MG63 (cell line): ENCODE data around the gene CDH4. TPM values are rescaled to one million over a fixed set of nuclear protein-coding genes. Genes with fewer than 3 reads are reported as not detected.

Experiments used
- DNase-seq: peaks from one replicate; pipeline ENCODE4 v3.0.0-alpha.2; 2020
- H3K27me3 ChIP-seq: fragments of 250-450 bp; sonication (Bioruptor Pico); 2 replicates; pipeline ENCODE4 v1.5.1; 2020; ENCODE audit warnings: mild to moderate bottlenecking, moderate library complexity
- H3K36me3 ChIP-seq: fragments of 250-450 bp; sonication (Bioruptor Pico); 2 replicates; pipeline ENCODE4 v1.5.1; 2020; ENCODE audit warnings: mild to moderate bottlenecking, moderate library complexity
- H3K4me3 ChIP-seq: fragments of 250-450 bp; sonication (Bioruptor Pico); 2 replicates; pipeline ENCODE4 v1.5.1; 2020; ENCODE audit warnings: mild to moderate bottlenecking, moderate library complexity
- H3K9me3 ChIP-seq: fragments of 250-450 bp; sonication (Bioruptor Pico); 2 replicates; pipeline ENCODE4 v1.5.1; 2020; ENCODE audit warnings: mild to moderate bottlenecking, moderate library complexity
- total RNA-seq: library from RNA; depleted of rRNA; stranded (reverse); fragments of >200 nt; shearing (Covaris generic); gene quantifications from 2 replicates; pipeline ENCODE4 v1.2.3, GENCODE V29; 2014; ENCODE audit warnings: low replicate concordance

CDH4 gene
- total RNA-seq, 1 experiment from 2014 or later: not detected

- Histone ChIP-seq H3K36me3 (no peaks in the 10 kb centered on the region), H3K4me3 (no peak overlapping the region), H3K9me3 (no peaks in the 10 kb centered on the region), H3K27me3 (peaks cover 32% of the 10 kb centered on the region)
- no peak for DNase-seq
Measured at GRCh38 chr20:61325718-61326117, 73.7 kb downstream of the CDH4 start.

GRCh38 chr20:61328911-61329558 is 77.0 kb downstream of the CDH4 start:
- H3K4me3 ChIP-seq: no peak overlapping the region
- no peaks in the 10 kb centered on the region for H3K36me3 ChIP-seq
- no peak for DNase-seq
- peaks cover 32% of the 10 kb centered on the region for H3K27me3 ChIP-seq
- no peaks in the 10 kb centered on the region for H3K9me3 ChIP-seq

- Histone ChIP-seq H3K9me3 (no peaks in the 10 kb centered on the region), H3K27me3 (peaks cover 27% of the 10 kb centered on the region), H3K4me3 (no peak overlapping the region), H3K36me3 (no peaks in the 10 kb centered on the region)
- no peak for DNase-seq
Measured at GRCh38 chr20:61330441-61330840, 78.4 kb downstream of the CDH4 start.

- Histone ChIP-seq H3K9me3 (no peaks in the 10 kb centered on the region), H3K4me3 (no peak overlapping the region), H3K36me3 (no peaks in the 10 kb centered on the region), H3K27me3 (peaks cover 19% of the 10 kb centered on the region; the same call in 1 of the 2 replicates)
- DNase-seq: no peak
Measured at GRCh38 chr20:61331543-61331942, 79.5 kb downstream of the CDH4 start.

- no peak for DNase-seq
- H3K9me3 ChIP-seq: no peaks in the 10 kb centered on the region
- H3K4me3 ChIP-seq: no peak overlapping the region
- H3K36me3 ChIP-seq: no peaks in the 10 kb centered on the region
- H3K27me3 ChIP-seq: peaks cover 14% of the 10 kb centered on the region; the same call in 1 of the 2 replicates
Measured at GRCh38 chr20:61332016-61332975, 80.2 kb downstream of the CDH4 start.

- H3K27me3 ChIP-seq: peaks cover 5% of the 10 kb centered on the region
- H3K36me3 ChIP-seq: no peaks in the 10 kb centered on the region
- H3K4me3 ChIP-seq: no peak overlapping the region
- no peak for DNase-seq
- H3K9me3 ChIP-seq: no peaks in the 10 kb centered on the region
Measured at GRCh38 chr20:61333484-61334108, 81.5 kb downstream of the CDH4 start.

- Histone ChIP-seq H3K36me3 (no peaks in the 10 kb centered on the region), H3K27me3 (peaks cover 18% of the 10 kb centered on the region), H3K4me3 (no peak overlapping the region), H3K9me3 (no peaks in the 10 kb centered on the region)
- no peak for DNase-seq
Measured at GRCh38 chr20:61340157-61340556, 88.1 kb downstream of the CDH4 start.

- H3K27me3 ChIP-seq: peaks cover 28% of the 10 kb centered on the region
Measured at GRCh38 chr20:61341605-61342004, 89.5 kb downstream of the CDH4 start.

GRCh38 chr20:61343934-61344333 is 91.9 kb downstream of the CDH4 start:
- Histone ChIP-seq H3K27me3 (peaks cover 45% of the 10 kb centered on the region), H3K36me3 (no peaks in the 10 kb centered on the region), H3K4me3 (no peak overlapping the region), H3K9me3 (no peaks in the 10 kb centered on the region)
- no peak for DNase-seq

More at GRCh38 chr20:61341605-61342004, 89.5 kb downstream of the CDH4 start:
- H3K4me3 ChIP-seq: no peak overlapping the region
- no peaks in the 10 kb centered on the region for H3K9me3 ChIP-seq
- DNase-seq: no peak
- no peaks in the 10 kb centered on the region for H3K36me3 ChIP-seq

GRCh38 chr20:61345656-61346055 is 93.6 kb downstream of the CDH4 start:
- H3K9me3 ChIP-seq: no peaks in the 10 kb centered on the region
- H3K36me3 ChIP-seq: no peaks in the 10 kb centered on the region
- peaks cover 46% of the 10 kb centered on the region for H3K27me3 ChIP-seq
- no peak for DNase-seq
- H3K4me3 ChIP-seq: no peak overlapping the region

- H3K9me3 ChIP-seq: no peaks in the 10 kb centered on the region
- H3K36me3 ChIP-seq: no peaks in the 10 kb centered on the region
- peaks cover 50% of the 10 kb centered on the region for H3K27me3 ChIP-seq
- H3K4me3 ChIP-seq: no peak overlapping the region
- DNase-seq: no peak
Measured at GRCh38 chr20:61346996-61347395, 94.9 kb downstream of the CDH4 start.

- no peaks in the 10 kb centered on the region for H3K36me3 ChIP-seq
- H3K4me3 ChIP-seq: no peak overlapping the region
- H3K9me3 ChIP-seq: no peaks in the 10 kb centered on the region
- DNase-seq: no peak
- peaks cover 52% of the 10 kb centered on the region for H3K27me3 ChIP-seq
Measured at GRCh38 chr20:61347443-61347842, 95.4 kb downstream of the CDH4 start.

- no peaks in the 10 kb centered on the region for H3K36me3 ChIP-seq
- H3K4me3 ChIP-seq: no peak overlapping the region
- H3K27me3 ChIP-seq: peaks cover 59% of the 10 kb centered on the region
- no peak for DNase-seq
- no peaks in the 10 kb centered on the region for H3K9me3 ChIP-seq
Measured at GRCh38 chr20:61349447-61350165, 97.5 kb downstream of the CDH4 start.

- no peak overlapping the region for H3K4me3 ChIP-seq
- DNase-seq: no peak
- H3K27me3 ChIP-seq: peaks cover 59% of the 10 kb centered on the region
- H3K9me3 ChIP-seq: no peaks in the 10 kb centered on the region
- H3K36me3 ChIP-seq: no peaks in the 10 kb centered on the region
Measured at GRCh38 chr20:61350500-61351250, 98.6 kb downstream of the CDH4 start.

- peaks cover 59% of the 10 kb centered on the region for H3K27me3 ChIP-seq
- DNase-seq: no peak
Measured at GRCh38 chr20:61352346-61353260, 100.5 kb downstream of the CDH4 start.

More at GRCh38 chr20:61352346-61353260, 100.5 kb downstream of the CDH4 start:
- Histone ChIP-seq H3K36me3 (no peaks in the 10 kb centered on the region), H3K9me3 (no peaks in the 10 kb centered on the region), H3K4me3 (no peak overlapping the region)
